CD4-positive, alpha-beta T cell treated with Interleukin-4 for 4 hours (primary cell): ENCODE results near the gene LCAT.
"Not testable (repeated sequence)": the region's sequence is repeated elsewhere in the genome, so short reads cannot be mapped to it uniquely, and the experiment has no call there.

Experiments
- DNase-seq: peaks from one replicate; pipeline ENCODE4 v3.0.0-alpha.2; 2020

Gene LCAT

GRCh38 chr16:67943619-67944504 lies at the start of gene LCAT:
LCAT (minus strand) TSS chr16:67944120; CDS start chr16:67944101, 19 bp downstream.
- DNase-seq = no peak

- DNase-seq = peak; percentile 78
Measured at GRCh38 chr16:67993207-67994039, 49.5 kb upstream of the LCAT start.

GRCh38 chr16:67992661-67993206 lies 48.8 kb upstream of the LCAT start:
- no peak for DNase-seq

GRCh38 chr16:67990018-67990386 lies 46.1 kb upstream of the LCAT start:
- no peak for DNase-seq

GRCh38 chr16:67989322-67990017 lies 45.5 kb upstream of the LCAT start:
- DNase-seq = no peak

GRCh38 chr16:67988675-67989074 lies 44.8 kb upstream of the LCAT start:
- no peak for DNase-seq

GRCh38 chr16:67987460-67988160 lies 43.7 kb upstream of the LCAT start:
- no peak for DNase-seq

- no peak for DNase-seq
Measured at GRCh38 chr16:67986949-67987348, 43.0 kb upstream of the LCAT start.

GRCh38 chr16:67982011-67982696 lies 38.2 kb upstream of the LCAT start:
- DNase-seq = no peak

- no peak for DNase-seq
Measured at GRCh38 chr16:67979955-67980678, 36.2 kb upstream of the LCAT start, which contains the start of gene DPEP3. DPEP3 (minus strand) TSS chr16:67980499; CDS start chr16:67980380, 119 bp downstream.

- DNase-seq = no peak
Measured at GRCh38 chr16:67977469-67978227, 33.7 kb upstream of the LCAT start.

GRCh38 chr16:67977005-67977404 lies 33.1 kb upstream of the LCAT start:
- DNase-seq = no peak

GRCh38 chr16:67976205-67976604 lies 32.3 kb upstream of the LCAT start:
- no peak for DNase-seq

GRCh38 chr16:67975321-67976105 lies 31.6 kb upstream of the LCAT start:
- DNase-seq = no peak

- DNase-seq = not testable (repeated sequence)
Measured at GRCh38 chr16:67972285-67972684, 28.4 kb upstream of the LCAT start.

- DNase-seq = no peak
Measured at GRCh38 chr16:67971111-67971510, 27.2 kb upstream of the LCAT start.

- DNase-seq = no peak
Measured at GRCh38 chr16:67969254-67970039, 25.5 kb upstream of the LCAT start.
